H9 (cell line): ENCODE results near the gene GRIN2B. TPM values are rescaled to one million over a fixed set of nuclear protein-coding genes. Genes with fewer than 3 reads are reported as not detected.

Source experiments
- DNase-seq: peaks from one replicate; pipeline ENCODE4 v3.0.0-alpha.2; 2017
- H2AFZ ChIP-seq: one replicate; pipeline ENCODE4 v1.6.1; 2013; ENCODE audit warnings: mild to moderate bottlenecking, low read length, control low read depth, moderate library complexity
- H2AK5ac ChIP-seq: 2 replicates; pipeline ENCODE4 v1.6.1; 2013; ENCODE audit warnings: low read length, control low read depth, mixed read lengths; ENCODE audit not compliant: insufficient read length
- H2BK120ac ChIP-seq: one replicate; pipeline ENCODE4 v1.6.1; 2013; ENCODE audit warnings: low read depth, mild to moderate bottlenecking, low read length, control low read depth, inconsistent platforms; ENCODE audit not compliant: poor library complexity, severe bottlenecking
- H2BK12ac ChIP-seq: 2 replicates; pipeline ENCODE4 v1.6.1; 2013; ENCODE audit warnings: low read length, control low read depth, mixed read lengths, low read depth; ENCODE audit not compliant: insufficient read length
- H2BK15ac ChIP-seq: 2 replicates; pipeline ENCODE4 v1.6.1; 2013; ENCODE audit warnings: low read depth, low read length, control low read depth
- H2BK20ac ChIP-seq: one replicate; pipeline ENCODE4 v1.6.1; 2013; ENCODE audit warnings: low read depth, mild to moderate bottlenecking, low read length, control low read depth, inconsistent platforms; ENCODE audit not compliant: poor library complexity, severe bottlenecking
- H2BK5ac ChIP-seq: 2 replicates; pipeline ENCODE4 v1.6.1; 2013; ENCODE audit warnings: low read length, control low read depth, mixed read lengths; ENCODE audit not compliant: insufficient read length
- H3K14ac ChIP-seq: 2 replicates; pipeline ENCODE4 v1.6.1; 2013; ENCODE audit warnings: low read length, control low read depth; ENCODE audit not compliant: insufficient read depth
- H3K18ac ChIP-seq: 2 replicates; pipeline ENCODE4 v1.6.1; 2013; ENCODE audit warnings: low read depth, mild to moderate bottlenecking, mixed read lengths, low read length, control low read depth; ENCODE audit not compliant: insufficient read length
- H3K23ac ChIP-seq: 2 replicates; pipeline ENCODE4 v1.6.1; 2013; ENCODE audit warnings: low read length, control low read depth, mixed read lengths, low read depth; ENCODE audit not compliant: insufficient read length
- H3K23me2 ChIP-seq: 2 replicates; pipeline ENCODE4 v1.6.1; 2013; ENCODE audit warnings: low read depth, mild to moderate bottlenecking, mixed read lengths, low read length, control low read depth; ENCODE audit not compliant: insufficient read length, poor library complexity, severe bottlenecking
- H3K27ac ChIP-seq: 2 replicates; pipeline ENCODE4 v1.5.1; 2013; ENCODE audit warnings: low read length, control low read depth, mixed read lengths, low read depth; ENCODE audit not compliant: insufficient read length
- H3K27me3 ChIP-seq: 2 replicates; pipeline ENCODE4 v1.6.1; 2013; ENCODE audit warnings: low read length, control low read depth, inconsistent platforms; ENCODE audit not compliant: insufficient read depth
- H3K4ac ChIP-seq: 2 replicates; pipeline ENCODE4 v1.6.1; 2013; ENCODE audit warnings: low read depth, mild to moderate bottlenecking, control low read depth, inconsistent platforms, low read length, moderate library complexity
- H3K4me1 ChIP-seq: 2 replicates; pipeline ENCODE4 v1.6.1; 2013; ENCODE audit warnings: low read length, control low read depth, inconsistent platforms; ENCODE audit not compliant: insufficient read depth
- H3K4me2 ChIP-seq: 2 replicates; pipeline ENCODE4 v1.6.1; 2013; ENCODE audit warnings: low read length, control low read depth, mixed read lengths; ENCODE audit not compliant: insufficient read length, insufficient read depth
- H3K56ac ChIP-seq: 2 replicates; pipeline ENCODE4 v1.6.1; 2013; ENCODE audit warnings: low read depth, mild to moderate bottlenecking, mixed read lengths, low read length, control low read depth; ENCODE audit not compliant: insufficient read length
- H3K79me1 ChIP-seq: 2 replicates; pipeline ENCODE4 v1.6.1; 2013; ENCODE audit warnings: low read depth, mild to moderate bottlenecking, moderate library complexity, low read length, control low read depth, inconsistent platforms; ENCODE audit not compliant: insufficient read depth, poor library complexity, severe bottlenecking
- H3K79me2 ChIP-seq: 2 replicates; pipeline ENCODE4 v1.6.1; 2013; ENCODE audit warnings: low read length, control low read depth, inconsistent platforms; ENCODE audit not compliant: insufficient read depth
- H3K9ac ChIP-seq: 2 replicates; pipeline ENCODE4 v1.6.1; 2013; ENCODE audit warnings: low read length, control low read depth, mixed read lengths; ENCODE audit not compliant: insufficient read length; ENCODE audit errors: extremely low read depth
- H3K9me3 ChIP-seq: one replicate; pipeline ENCODE4 v1.6.1; 2013; ENCODE audit warnings: low read depth, low read length, inconsistent platforms; ENCODE audit not compliant: control insufficient read depth
- H3T11ph ChIP-seq: one replicate; pipeline ENCODE4 v1.6.1; 2013; ENCODE audit warnings: mild to moderate bottlenecking, low read length, control low read depth, inconsistent platforms
- H4K20me1 ChIP-seq: one replicate; pipeline ENCODE4 v1.6.1; 2013; ENCODE audit not compliant: control insufficient read depth, insufficient read length, insufficient read depth
- H4K5ac ChIP-seq: 2 replicates; pipeline ENCODE4 v1.6.1; 2013; ENCODE audit warnings: low read depth, mild to moderate bottlenecking, mixed read lengths, low read length, control low read depth; ENCODE audit not compliant: insufficient read length
- H4K8ac ChIP-seq: replicated peaks from 2 replicates; pipeline ENCODE4 v1.6.1; 2013; ENCODE audit warnings: low read length, control low read depth, mixed read lengths, low read depth; ENCODE audit not compliant: insufficient read length
- H4K91ac ChIP-seq: 2 replicates; pipeline ENCODE4 v1.6.1; 2013; ENCODE audit warnings: low read depth, mild to moderate bottlenecking, moderate library complexity, mixed read lengths, low read length, control low read depth; ENCODE audit not compliant: insufficient read length
- H3K27ac Mint-ChIP-seq, 3 experiments: 2 replicates in 2 of 3; 3 replicates in 1 of 3; pipeline ENCODE4 v1.8.0; 2020 to 2021; ENCODE audit warnings: mixed read lengths in 3 of 3, mild to moderate bottlenecking in 1 of 3, moderate library complexity in 1 of 3
- H3K27me3 Mint-ChIP-seq: 2 replicates; pipeline ENCODE4 v1.8.0; 2021; ENCODE audit warnings: low read depth, mild to moderate bottlenecking, moderate library complexity, mixed read lengths
- H3K36me3 Mint-ChIP-seq, 3 experiments: 2 replicates in 2 of 3; 3 replicates in 1 of 3; pipeline ENCODE4 v1.8.0; 2020 to 2021; ENCODE audit warnings: low read depth in 3 of 3, mixed read lengths in 3 of 3; ENCODE audit not compliant: insufficient read depth in 1 of 3
- H3K4me1 Mint-ChIP-seq, 2 experiments: 2 replicates each; pipeline ENCODE4 v1.8.0; 2020; ENCODE audit warnings: mixed read lengths in 2 of 2
- H3K4me3 Mint-ChIP-seq, 2 experiments: 2 replicates in 1 of 2; 3 replicates in 1 of 2; pipeline ENCODE4 v1.8.0; 2020 to 2021; ENCODE audit warnings: mild to moderate bottlenecking in 2 of 2, mixed read lengths in 2 of 2, moderate library complexity in 1 of 2
- H3K9me3 Mint-ChIP-seq, 2 experiments: 2 replicates in 1 of 2; 3 replicates in 1 of 2; pipeline ENCODE4 v1.8.0; 2020; ENCODE audit warnings: mild to moderate bottlenecking in 2 of 2, mixed read lengths in 2 of 2, moderate library complexity in 1 of 2
- CTCF ChIP-seq: fragments of 200-600 bp; sonication (generic); conservative IDR thresholded peaks from 3 replicates; pipeline ENCODE4 v1.8.0; 2021; ENCODE audit warnings: antibody characterized with exemption, mild to moderate bottlenecking
- WGBS: extraction: QIAGEN DNeasy Blood & Tissue Kit; methylation state at CpG from one replicate; pipeline ENCODE4 v1.1.7; 2013; ENCODE audit warnings: missing lambda C conversion rate, low lambda C conversion rate, mixed read lengths; ENCODE audit not compliant: insufficient read length; ENCODE audit errors: extremely low coverage; 5-methylcytosine and 5-hydroxymethylcytosine counted together
- total RNA-seq: library from RNA; stranded (reverse); gene quantifications from 2 replicates; pipeline ENCODE4 v1.2.1, GENCODE V29; 2021

Gene GRIN2B
- total RNA-seq, 1 experiment from 2014 or later = 0.13 TPM

DNA sequence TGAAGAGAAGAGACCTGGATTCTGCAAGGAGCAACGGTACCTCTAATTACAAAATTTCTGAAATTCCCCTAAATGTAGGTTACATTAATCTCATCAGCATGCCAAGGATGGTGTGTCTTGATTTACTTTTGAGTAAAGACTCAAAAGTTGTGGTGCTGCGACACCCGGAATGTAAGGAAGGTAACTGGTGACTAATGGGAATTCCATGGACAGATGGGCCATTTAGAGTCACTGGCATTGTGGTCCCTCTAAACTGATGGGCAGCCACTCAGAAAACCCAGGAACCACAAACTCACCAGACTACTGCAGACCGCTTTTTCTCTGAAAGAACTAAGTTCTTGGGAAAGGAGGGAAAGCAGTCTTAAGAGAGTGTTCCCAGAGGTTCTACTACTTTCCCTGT, 32.8 kb downstream of the GRIN2B start:
- Histone ChIP-seq H4K5ac (no peak overlapping the region), H2AFZ (no peak overlapping the region), H2BK120ac (no peak overlapping the region), H3K23me2 (no peaks in the 10 kb centered on the region), H3K9me3 (no peaks in the 10 kb centered on the region), H2BK15ac (no peak overlapping the region), H3K79me2 (no peaks in the 10 kb centered on the region), H3K14ac (no peak overlapping the region), H4K20me1 (peaks cover 2% of the 10 kb centered on the region), H2BK5ac (no peak overlapping the region), H3K27me3 (no peaks in the 10 kb centered on the region), H3K27ac (no peak overlapping the region), H3K4ac (no peak overlapping the region), H3K4me1 (no peaks in the 10 kb centered on the region), H3K23ac (no peak overlapping the region), H2BK12ac (no peak overlapping the region), H2BK20ac (no peak overlapping the region), H3K79me1 (no peaks in the 10 kb centered on the region), H3K9ac (no peak overlapping the region), H2AK5ac (no peak overlapping the region), H3K18ac (no peak overlapping the region), H4K91ac (no peak overlapping the region), H3K56ac (no peak overlapping the region), H3T11ph (no peak overlapping the region), H3K4me2 (no peak overlapping the region), H4K8ac (no peak overlapping the region)
- no peak for DNase-seq
- Mint-ChIP-seq H3K4me3 (no peak overlapping the region), H3K4me1 (peaks cover 17 to 22% of the 10 kb centered on the region in 2 experiments), H3K27me3 (no peaks in the 10 kb centered on the region), H3K36me3 (no peaks in the 10 kb centered on the region; a peak in 1 of 7 replicates), H3K9me3 (no peaks in the 10 kb centered on the region; a peak in 1 of 5 replicates), H3K27ac (no peak overlapping the region)
- WGBS = no CpG with 5 or more reads among the region's 4 CpGs
- no peak for TF ChIP-seq CTCF
